ENCODE data around the gene OR4D2. TPM values are rescaled to one million over a fixed set of nuclear protein-coding genes. Genes with fewer than 3 reads are reported as not detected.

OR4D2 gene
- total RNA-seq, 1 donor from 2014 or later: not detected

DNA sequence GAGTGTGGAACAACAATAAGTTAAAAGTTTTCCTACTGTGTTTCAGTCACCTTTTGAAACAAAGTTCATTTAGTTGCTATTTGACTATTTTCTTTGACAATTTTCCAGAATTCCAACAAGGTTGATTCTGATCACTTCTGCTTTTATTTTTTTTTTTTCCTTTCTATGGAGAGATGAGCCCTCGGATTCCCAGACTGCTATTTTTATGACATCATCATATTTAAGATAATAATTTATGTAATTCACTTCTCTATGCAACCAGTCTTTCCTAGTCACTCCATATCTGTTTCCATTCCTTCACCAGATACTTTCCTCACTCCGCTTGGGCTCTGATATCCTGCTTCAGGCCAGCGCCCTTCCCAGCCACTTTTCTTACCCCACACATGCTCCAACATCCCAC, 8.1 kb downstream of the OR4D2 start:
- no peak for DNase-seq

DNA sequence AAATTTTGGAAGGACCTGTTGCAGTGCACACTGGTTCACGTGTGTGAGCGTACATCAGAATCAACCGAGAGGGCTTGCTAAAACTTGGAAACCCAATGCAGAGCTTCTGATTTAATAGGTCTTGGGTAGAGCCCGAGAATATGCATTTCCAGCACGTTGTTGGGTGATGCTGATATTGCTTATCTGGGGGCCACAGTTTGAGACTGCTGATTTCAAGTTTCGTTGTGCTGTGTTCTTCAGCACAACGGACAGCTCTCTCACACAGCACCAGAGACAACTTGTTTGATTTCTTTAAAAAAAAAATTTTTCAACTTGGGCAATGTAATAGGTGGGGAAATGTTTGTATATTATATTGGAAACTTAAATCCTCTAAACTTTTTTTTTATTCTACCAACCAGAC, 9.4 kb downstream of the OR4D2 start:
- no peak for DNase-seq

- DNase-seq: no peak
Observed at GRCh38 chr17:58181796-58182195, 15.0 kb downstream of the OR4D2 start.

DNA sequence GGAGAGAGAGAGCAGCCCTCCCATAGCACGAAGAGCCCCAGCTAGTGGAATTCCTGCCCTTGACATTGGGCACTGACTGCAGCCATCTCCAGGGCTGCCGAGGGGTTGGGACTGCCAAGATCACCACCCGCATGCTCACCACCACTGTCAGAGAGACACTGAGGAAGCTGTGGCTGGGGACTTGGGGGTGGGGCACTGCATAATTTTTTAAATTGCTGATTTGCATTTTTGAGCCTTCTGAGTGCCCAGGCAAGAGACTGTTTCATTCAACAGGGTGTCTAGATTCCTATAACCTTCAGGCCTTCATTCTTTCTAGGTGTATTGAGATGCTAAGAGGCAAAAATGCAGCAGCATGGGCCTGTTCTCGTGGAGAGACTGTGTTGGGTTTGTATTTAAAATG, 16.7 kb downstream of the OR4D2 start:
- no peak for DNase-seq

GRCh38 chr17:58184308-58184985, 17.7 kb downstream of the OR4D2 start:
- no peak for DNase-seq

DNA sequence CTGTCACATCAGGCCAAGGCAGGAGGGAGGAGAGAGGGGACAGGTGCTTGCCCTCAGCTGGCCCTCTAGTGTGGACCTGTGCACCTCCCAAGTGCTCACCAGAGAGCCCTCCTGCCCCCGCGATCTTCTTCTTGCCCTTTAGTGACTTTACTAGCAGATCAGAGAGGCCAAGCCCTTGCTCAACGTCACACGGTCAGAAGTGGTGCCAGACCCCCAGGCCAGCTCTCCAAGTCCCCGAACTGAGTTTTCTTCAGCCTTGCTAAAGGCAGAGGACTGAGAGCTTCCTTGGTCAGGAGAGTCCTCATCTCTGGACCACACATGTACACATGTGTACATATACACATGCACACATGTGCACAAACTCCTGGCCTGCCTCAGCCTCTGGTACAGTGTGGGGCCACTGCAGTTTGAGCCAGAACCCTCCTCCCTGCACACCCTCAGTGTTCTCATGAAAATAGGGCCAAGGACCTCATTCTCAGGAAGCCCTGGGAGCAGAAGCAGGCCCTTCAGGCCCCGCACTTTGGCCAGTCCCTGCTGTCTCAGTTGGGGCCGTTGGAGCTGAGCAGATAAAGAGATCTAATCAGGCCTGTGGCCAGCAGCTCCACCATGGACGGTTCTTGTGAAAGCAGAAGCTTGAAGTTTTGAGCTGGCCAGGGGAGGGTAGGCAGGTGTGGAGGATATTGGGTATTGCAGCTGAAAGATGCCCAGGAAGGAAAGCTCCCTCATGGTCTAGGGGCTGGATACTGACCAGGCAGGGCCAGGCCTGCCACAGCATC, 18.4 kb downstream of the OR4D2 start:
- DNase-seq: no peak

- DNase-seq: no peak
Observed at GRCh38 chr17:58186591-58186990, 19.8 kb downstream of the OR4D2 start.

DNA sequence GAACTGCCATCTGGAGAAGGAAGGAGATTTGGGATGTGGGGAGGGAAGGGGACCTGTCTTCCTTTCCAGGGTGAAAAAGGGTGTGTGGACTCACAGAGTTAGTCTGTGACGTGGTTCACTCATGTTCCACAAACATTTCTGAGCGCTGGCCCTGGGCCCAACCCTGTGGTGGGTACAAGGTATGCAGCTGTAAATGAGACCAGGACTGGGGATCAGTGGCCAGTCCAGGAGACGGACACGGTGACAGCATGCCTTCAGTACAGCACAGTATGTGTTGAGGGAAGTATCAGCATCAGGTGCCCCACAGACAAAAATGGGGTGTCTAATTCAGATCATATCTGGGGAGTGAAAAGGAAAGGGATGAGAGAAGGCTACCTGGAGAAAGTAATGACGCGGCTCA, 20.3 kb downstream of the OR4D2 start:
- DNase-seq: no peak

DNA sequence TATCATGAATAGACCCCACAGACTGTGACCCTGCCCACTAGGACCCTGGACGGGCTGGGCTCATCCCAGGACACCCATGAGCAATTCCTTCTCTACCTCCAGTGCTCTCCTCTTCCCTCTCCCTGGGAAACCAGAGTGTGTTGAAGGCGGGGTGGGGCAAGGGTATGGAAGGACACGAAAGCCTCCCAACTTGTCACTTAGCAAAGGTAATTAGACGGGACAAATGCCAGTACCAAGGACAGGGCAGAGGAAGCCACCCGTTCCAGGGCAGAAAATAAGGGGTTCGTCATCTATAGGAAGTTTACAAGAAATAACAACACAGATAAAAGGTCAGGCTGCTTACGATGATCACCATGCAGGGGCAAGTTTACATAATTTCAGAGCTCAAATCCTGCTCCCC, 20.9 kb downstream of the OR4D2 start:
- no peak for DNase-seq

GRCh38 chr17:58189436-58190146, 22.8 kb downstream of the OR4D2 start:
- no peak for DNase-seq

DNA sequence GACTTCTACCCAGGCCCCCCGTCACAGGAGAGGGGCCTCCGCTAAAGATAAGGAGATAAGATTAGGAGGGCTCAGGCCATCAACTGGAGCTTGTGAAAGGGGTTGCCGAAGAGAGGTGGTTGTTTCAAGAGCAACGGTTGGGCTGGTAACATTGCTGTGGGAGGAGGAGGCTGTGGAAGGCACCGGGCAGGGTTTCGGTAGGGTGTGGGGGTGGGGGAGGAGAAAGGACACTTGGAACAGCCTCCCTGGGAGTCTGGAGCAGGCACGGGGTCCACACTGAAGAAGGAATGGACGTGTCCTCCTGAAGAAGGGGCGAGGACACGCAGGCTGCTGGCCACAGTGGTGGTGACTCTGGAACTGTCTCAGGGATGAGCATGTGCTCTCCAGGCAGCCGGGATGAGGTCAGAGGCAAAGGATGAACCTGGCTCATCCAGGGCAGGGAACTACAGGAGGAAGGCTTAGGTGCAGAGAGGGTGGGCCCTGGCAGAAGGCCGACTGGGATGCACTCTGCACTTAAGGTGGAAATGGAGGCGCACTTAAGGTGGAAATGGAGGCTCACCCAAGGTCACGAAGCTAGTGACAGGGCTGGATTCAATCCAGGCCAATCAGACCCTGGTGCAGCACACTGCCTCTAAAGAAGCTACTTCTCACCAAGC, 24.6 kb downstream of the OR4D2 start:
- DNase-seq: no peak

GRCh38 chr17:58192612-58193011, 25.8 kb downstream of the OR4D2 start, which contains the start of gene EPX:
EPX (plus strand) TSS chr17:58192726; CDS start chr17:58192847, 121 bp downstream.
- no peak for DNase-seq

DNA sequence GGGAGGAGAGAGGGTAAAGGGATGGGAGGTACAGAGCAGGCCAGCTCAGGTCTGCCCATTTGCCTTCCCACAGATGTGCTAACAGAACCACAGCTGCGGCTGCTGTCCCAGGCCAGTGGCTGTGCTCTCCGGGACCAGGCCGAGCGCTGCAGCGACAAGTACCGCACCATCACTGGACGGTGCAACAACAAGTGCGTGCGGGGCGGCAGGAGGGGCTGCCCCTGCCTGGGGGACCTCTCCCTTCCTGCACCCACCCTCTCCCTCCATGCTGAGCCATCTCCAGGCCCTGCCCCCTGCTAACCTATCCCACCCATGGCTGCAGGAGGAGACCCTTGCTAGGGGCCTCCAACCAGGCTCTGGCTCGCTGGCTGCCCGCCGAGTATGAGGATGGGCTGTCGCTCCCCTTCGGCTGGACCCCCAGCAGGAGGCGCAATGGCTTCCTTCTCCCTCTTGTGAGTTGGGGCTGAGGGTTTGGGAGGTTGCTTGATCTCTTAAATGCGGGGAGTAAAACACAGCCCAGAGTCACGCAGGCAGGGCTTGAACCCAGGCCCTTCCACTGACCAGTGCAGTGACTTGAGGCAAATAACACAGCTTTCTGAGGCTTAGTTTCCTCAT, 27.0 kb downstream of the OR4D2 start:
- DNase-seq: no peak

GRCh38 chr17:58195518-58196123, 28.8 kb downstream of the OR4D2 start:
- no peak for DNase-seq

DNA sequence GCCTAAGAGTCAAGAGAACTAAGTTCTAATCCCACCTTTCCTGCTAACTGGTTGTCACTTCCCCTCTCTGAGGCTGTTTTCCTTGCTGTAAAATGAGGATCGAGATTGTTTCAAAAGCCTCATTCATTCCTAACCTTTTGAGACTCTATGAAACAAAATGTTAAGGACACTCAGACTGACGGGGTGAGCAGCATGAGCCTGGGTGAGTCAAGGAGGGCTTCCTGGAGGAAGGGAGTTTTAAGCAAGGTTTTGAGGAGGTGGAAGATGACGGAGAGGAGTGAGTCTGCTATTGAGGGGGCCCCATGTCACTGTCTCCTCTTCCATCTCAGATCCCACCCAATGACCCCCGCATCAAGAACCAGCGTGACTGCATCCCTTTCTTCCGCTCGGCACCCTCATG, 29.8 kb downstream of the OR4D2 start:
- DNase-seq: no peak

- no peak for DNase-seq
Observed at GRCh38 chr17:58200024-58200633, 33.3 kb downstream of the OR4D2 start.

GRCh38 chr17:58202859-58203258, 36.1 kb downstream of the OR4D2 start:
- DNase-seq: no peak

- DNase-seq: no peak
Observed at GRCh38 chr17:58204796-58205195, 38.0 kb downstream of the OR4D2 start.

- DNase-seq: no peak
Observed at GRCh38 chr17:58205936-58206335, 39.2 kb downstream of the OR4D2 start.

- no peak for DNase-seq
Observed at GRCh38 chr17:58207451-58207850, 40.7 kb downstream of the OR4D2 start.

DNA sequence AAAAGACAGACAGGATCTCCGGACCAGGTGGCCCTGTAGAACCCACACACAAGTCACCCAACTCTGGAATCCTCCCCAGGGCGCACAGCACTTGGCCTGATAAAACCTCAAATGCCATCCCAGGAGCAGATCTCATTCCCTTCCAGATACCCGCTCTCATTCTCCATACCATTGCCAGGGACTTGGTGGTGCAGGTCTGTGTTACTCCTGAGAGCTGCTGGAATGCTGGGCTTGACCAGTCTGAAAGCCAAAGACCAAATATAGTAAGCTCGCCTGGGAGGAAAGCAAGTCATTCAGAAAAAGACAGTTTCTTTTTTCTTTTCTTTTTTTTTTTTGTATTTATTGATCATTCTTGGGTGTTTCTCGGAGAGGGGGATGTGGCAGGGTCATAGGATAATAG, 41.6 kb downstream of the OR4D2 start:
- no peak for DNase-seq
